ENCODE measurements around the gene FLNB.
"Not testable (repeated sequence)": the region's sequence is repeated elsewhere in the genome, so short reads cannot be mapped to it uniquely, and the experiment has no call there.

The FLNB gene

DNA sequence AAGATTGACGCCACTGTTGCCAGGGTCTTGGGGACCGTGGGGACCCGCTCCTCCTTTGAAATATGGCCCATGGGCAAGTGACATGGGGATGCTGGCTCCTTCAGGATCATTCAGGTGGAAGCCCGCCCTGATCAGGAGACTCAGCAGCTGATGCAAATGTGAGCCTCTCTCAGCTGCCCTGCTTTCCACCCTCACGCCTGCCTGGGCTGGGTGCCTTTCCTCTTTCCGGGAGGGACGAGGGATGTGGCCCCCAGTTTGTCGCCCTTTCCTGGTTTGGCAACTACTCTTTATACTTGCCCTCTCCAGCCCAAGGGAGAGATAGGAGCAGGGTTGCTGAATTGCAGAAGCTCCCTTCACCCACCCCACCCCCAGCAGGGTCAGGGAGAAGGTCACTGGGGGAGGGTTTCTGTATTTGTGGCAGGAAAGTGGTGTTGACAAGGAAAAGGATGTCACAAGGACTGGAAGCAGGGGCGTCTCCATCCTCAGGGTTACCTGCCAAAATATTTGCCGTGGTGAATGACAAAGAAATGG lies 180.8 kb downstream of the FLNB start:
- in situ Hi-C loops (cut with MboI; ENCODE audit: low sequenced_read_pairs), result loop anchor here (10.0 to 25.0 kb wide), 2 partner anchors 226 to 348 kb away; partner anchors contain the start of gene ACOX2

DNA sequence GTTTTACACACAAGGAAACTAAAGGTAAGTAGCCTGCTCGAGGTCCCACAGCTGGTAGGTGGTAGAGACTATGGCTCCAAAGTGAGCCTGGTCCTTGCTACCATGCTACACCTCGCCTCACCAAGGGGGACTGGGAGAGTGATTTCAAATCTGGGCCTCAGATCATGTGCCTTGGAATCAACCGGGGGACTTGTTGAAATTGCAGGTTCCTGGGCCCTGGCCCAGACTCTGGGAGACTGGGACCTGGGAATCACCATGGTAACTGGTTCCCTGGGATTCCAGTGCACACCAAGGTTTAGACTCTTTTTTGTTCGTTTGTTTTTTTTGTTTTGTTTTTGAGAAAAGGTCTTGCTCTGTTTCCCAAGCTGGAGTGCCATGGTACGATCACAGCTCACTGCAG lies 181.5 kb downstream of the FLNB start:
- H3K4me1 ChIP-seq, result no peaks in the 10 kb centered on the region
- H3K36me3 ChIP-seq (replicated peaks), result no peaks in the 10 kb centered on the region
- no peak overlapping the region for H3K4me3 ChIP-seq
- H3K27me3 ChIP-seq (ENCODE audit: low read depth), result no peaks in the 10 kb centered on the region
- in situ Hi-C loops (cut with MboI; ENCODE audit: low sequenced_read_pairs), result loop anchor here (10.0 to 25.0 kb wide), 2 partner anchors 225 to 348 kb away; partner anchors contain the start of gene ACOX2
- DNase-seq (ENCODE audit: low spot score in 2 of 2), result no peak
- no peaks in the 10 kb centered on the region for H3K9me3 ChIP-seq

More for the DNA sequence above, 180.8 kb downstream of the FLNB start:
- H3K27me3 ChIP-seq (ENCODE audit: low read depth), result no peaks in the 10 kb centered on the region
- no peak overlapping the region for H3K4me3 ChIP-seq
- DNase-seq (ENCODE audit: low spot score in 2 of 2), result no peak
- H3K9me3 ChIP-seq, result no peaks in the 10 kb centered on the region
- H3K36me3 ChIP-seq (replicated peaks), result no peaks in the 10 kb centered on the region
- no peaks in the 10 kb centered on the region for H3K4me1 ChIP-seq

DNA sequence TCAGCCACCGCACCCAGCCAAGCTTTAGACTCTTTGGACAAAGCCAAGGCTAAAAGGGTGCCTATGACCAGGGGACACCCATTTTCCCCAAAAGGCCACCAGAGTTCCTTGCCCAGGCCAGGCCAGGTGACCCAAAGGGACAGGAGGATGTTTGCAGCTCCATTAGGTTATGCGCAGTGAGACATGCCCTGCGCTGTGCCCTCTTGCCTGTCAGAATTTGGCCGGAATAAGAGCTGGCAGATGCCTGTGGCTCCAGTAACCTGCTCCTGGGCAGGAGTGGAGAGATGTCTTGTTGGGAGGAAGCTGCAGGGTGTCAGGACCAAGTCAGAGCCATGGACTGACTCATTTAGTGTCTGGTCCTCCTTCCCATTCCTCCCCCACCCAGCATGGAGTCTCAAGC lies 182.1 kb downstream of the FLNB start:
- H3K4me3 ChIP-seq, result no peak overlapping the region
- H3K36me3 ChIP-seq (replicated peaks), result no peaks in the 10 kb centered on the region
- no peak for DNase-seq (ENCODE audit: low spot score in 2 of 2)
- H3K9me3 ChIP-seq, result no peaks in the 10 kb centered on the region
- in situ Hi-C loops (cut with MboI; ENCODE audit: low sequenced_read_pairs), result loop anchor here (25.0 kb wide), 1 partner anchor 347 kb away; the partner anchor contains the start of gene ACOX2
- H3K27me3 ChIP-seq (ENCODE audit: low read depth), result no peaks in the 10 kb centered on the region
- no peaks in the 10 kb centered on the region for H3K4me1 ChIP-seq

DNA sequence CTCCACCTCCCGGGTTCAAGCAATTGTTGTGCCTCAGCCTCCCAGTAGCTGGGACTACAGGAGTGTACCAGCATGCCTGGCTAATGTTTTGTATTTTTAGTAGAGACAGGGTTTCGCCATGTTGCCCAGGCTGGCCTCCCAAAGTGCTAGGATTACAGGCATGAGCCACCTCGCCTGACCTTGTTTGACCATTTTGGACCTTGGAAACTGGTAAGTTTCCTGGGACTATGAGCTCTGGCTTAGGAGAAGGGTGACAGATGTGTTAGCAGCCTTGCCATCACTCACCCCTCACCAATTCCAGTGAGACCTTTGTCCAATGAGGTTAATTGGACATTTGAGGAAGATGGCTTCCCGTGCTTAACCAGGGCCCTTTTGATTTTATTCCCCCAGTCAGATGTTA lies 182.7 kb downstream of the FLNB start:
- no peaks in the 10 kb centered on the region for H3K9me3 ChIP-seq
- H3K4me3 ChIP-seq, result no peak overlapping the region
- no peaks in the 10 kb centered on the region for H3K27me3 ChIP-seq (ENCODE audit: low read depth)
- H3K4me1 ChIP-seq, result no peaks in the 10 kb centered on the region
- DNase-seq (ENCODE audit: low spot score in 2 of 2), result no peak
- H3K36me3 ChIP-seq (replicated peaks), result no peaks in the 10 kb centered on the region
- in situ Hi-C loops (cut with MboI; ENCODE audit: low sequenced_read_pairs), result loop anchor here (25.0 kb wide), 1 partner anchor 346 kb away; the partner anchor contains the start of gene ACOX2

DNA sequence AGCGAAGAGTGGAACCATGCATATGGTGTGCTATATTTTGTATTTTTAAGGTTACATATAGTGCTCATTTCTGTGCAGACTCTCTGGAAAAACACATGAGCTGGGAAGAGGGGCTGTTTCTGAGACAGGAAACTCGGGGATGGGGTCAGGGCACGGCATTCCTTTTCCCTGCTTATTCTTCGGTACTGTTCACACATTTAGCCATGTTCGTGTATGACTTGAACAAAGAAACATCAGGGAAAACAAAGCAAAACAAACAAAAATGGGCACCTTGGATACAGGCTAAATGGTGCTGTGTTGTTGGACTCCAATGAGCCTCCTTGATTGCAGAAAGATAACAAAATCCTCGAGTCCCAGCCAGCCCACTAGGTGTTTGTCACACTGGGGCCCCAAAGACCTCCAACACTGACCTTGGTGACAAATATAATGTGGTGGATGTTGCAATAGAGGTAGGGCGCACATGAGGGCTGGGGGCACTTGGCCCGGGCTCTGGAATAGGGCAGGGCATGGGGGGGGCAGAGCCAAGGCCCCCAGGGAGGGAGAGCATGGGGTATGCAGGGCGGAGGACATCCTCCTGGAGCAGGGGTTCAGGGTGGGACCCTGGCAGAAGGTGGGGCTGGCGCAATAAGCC lies 183.3 kb downstream of the FLNB start:
- no peaks in the 10 kb centered on the region for H3K36me3 ChIP-seq (replicated peaks)
- no peaks in the 10 kb centered on the region for H3K4me1 ChIP-seq
- H3K27me3 ChIP-seq (ENCODE audit: low read depth), result no peaks in the 10 kb centered on the region
- DNase-seq (ENCODE audit: low spot score in 2 of 2), result no peak
- no peaks in the 10 kb centered on the region for H3K9me3 ChIP-seq
- in situ Hi-C loops (cut with MboI; ENCODE audit: low sequenced_read_pairs), result loop anchor here (25.0 kb wide), 1 partner anchor 346 kb away; the partner anchor contains the start of gene ACOX2
- H3K4me3 ChIP-seq, result no peak overlapping the region

DNA sequence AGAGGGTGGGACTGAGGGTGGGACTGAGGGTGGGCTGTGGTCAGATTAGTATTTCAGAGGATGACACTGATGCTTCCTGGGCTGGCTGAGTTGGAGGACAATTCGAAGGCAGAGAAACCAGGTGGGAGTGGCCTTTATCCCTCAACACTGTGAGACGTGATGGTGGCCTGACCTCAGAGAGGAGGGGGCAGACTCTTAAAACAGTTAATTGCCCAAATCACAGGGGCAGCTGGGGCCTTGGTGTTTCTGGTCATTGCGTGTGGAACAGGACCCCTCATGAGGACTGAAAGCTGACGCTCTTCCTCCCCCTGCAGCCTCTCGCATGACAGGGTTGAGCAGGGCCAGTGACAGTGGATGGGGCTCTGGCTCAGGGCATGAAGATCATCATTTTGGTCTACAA lies 183.8 kb downstream of the FLNB start:
- no peaks in the 10 kb centered on the region for H3K27me3 ChIP-seq (ENCODE audit: low read depth)
- no peaks in the 10 kb centered on the region for H3K9me3 ChIP-seq
- DNase-seq (ENCODE audit: low spot score in 2 of 2), result no peak
- no peak overlapping the region for H3K4me3 ChIP-seq
- H3K4me1 ChIP-seq, result no peaks in the 10 kb centered on the region
- H3K36me3 ChIP-seq (replicated peaks), result no peaks in the 10 kb centered on the region
- in situ Hi-C loops (cut with MboI; ENCODE audit: low sequenced_read_pairs), result loop anchor here (25.0 kb wide), 1 partner anchor 345 kb away; the partner anchor contains the start of gene ACOX2

DNA sequence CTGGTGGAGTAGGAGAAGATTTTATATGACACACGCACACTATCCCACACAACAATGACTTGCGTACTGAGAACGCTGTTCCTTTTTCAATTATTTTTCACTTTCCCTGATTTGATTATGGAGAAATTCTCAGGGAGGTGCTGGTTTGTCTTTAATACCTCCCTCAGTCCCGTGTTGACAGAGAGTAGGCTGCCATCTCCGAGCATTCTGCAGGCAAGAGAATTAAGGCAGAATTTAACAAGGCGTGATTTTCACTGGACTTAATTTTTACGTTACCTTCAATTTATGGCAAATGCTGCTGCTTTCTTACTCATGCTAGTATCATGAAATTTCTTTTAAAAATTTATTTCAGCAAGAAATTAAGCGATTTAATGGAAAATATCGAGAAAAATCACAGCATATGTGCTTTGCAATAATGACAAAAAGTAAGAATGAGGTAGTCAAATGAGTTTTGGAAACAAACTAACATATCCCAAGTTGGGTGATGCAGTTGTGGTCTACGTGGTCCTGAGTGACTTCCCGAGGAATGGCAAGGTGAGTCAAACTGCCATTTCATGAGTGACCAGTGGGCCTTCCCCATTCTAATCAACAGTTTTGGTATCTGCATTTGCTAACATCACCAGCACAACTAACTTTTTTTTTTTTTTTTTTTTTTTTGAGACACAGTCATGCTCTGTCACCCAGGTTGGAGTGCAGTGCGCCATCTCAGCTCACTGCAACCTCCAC lies 185.6 kb downstream of the FLNB start:
- no peaks in the 10 kb centered on the region for H3K4me1 ChIP-seq
- H3K4me3 ChIP-seq, result no peak overlapping the region
- DNase-seq (ENCODE audit: low spot score in 2 of 2), result no peak
- no peaks in the 10 kb centered on the region for H3K9me3 ChIP-seq
- no peaks in the 10 kb centered on the region for H3K36me3 ChIP-seq (replicated peaks)
- in situ Hi-C loops (cut with MboI; ENCODE audit: low sequenced_read_pairs), result loop anchor here (25.0 kb wide), 1 partner anchor 343 kb away; the partner anchor contains the start of gene ACOX2
- no peaks in the 10 kb centered on the region for H3K27me3 ChIP-seq (ENCODE audit: low read depth)

DNA sequence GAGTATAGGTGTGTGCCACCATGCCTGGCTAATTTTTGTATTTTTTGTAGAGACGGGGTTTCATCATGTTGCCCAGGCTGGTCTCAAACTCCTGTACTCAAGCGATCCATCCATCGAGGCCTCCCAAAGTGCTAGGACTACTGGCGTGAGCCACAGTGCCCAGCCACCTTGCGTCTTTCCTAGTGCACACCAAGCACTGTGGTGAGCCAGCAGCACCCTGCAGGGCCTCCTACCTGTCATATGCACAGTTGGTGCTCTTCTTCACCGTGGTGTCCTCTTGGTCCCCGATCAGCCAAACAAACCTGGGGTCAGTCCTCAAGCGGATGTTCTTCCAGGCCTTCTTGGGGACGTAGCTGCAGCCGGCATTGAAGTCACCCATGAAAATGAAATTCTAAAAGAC lies 189.4 kb downstream of the FLNB start:
- no peaks in the 10 kb centered on the region for H3K27me3 ChIP-seq (ENCODE audit: low read depth)
- no peak overlapping the region for H3K4me3 ChIP-seq
- H3K9me3 ChIP-seq, result no peaks in the 10 kb centered on the region
- no peaks in the 10 kb centered on the region for H3K36me3 ChIP-seq (replicated peaks)
- H3K4me1 ChIP-seq, result no peaks in the 10 kb centered on the region
- no peak for DNase-seq (ENCODE audit: low spot score in 2 of 2)
- in situ Hi-C loops (cut with MboI; ENCODE audit: low sequenced_read_pairs), result loop anchor here (25.0 kb wide), 1 partner anchor 340 kb away; the partner anchor contains the start of gene ACOX2

DNA sequence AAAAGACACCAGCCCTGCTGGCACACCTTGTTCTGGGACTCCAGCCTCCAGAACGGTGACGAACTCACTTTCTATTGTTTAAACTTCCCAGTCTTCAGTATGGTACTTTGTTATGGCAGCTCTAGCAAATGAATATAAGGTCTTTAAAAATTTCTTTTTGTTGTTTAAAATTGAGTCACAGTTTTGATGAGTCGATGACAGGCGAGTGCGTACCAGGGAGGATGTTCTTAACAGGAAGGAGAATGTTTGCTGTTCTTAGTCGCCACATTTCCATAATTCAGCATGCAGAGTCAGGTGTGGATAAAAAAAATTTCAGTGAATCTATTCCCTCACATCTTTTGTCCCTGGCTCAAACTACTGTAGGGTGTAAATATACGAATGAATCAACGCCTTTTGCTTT lies 190.1 kb downstream of the FLNB start:
- H3K9me3 ChIP-seq, result no peaks in the 10 kb centered on the region
- H3K4me1 ChIP-seq, result no peaks in the 10 kb centered on the region
- in situ Hi-C loops (cut with MboI; ENCODE audit: low sequenced_read_pairs), result loop anchor here (25.0 kb wide), 1 partner anchor 339 kb away; the partner anchor contains the start of gene ACOX2
- no peak overlapping the region for H3K4me3 ChIP-seq
- no peak for DNase-seq (ENCODE audit: low spot score in 2 of 2)
- no peaks in the 10 kb centered on the region for H3K36me3 ChIP-seq (replicated peaks)
- no peaks in the 10 kb centered on the region for H3K27me3 ChIP-seq (ENCODE audit: low read depth)

DNA sequence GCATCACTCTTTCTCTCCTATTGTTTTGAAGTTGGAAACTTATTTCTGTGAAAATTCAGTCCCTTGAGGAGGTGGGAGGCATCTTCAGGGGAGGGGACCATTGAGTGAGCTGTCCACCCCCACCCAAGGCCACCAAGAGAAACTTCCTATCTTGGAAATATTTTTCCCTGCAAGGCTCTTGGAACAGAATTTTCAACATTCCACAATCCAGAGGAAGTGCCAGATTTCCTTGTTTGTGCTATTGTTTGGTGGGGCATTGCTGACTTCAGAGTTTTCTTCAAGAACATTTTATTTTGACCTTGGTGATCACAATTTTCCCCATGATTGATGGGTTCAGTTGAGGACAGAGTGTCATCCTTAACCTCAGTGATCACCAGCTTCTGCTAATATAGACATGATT lies 190.6 kb downstream of the FLNB start:
- H3K9me3 ChIP-seq, result no peaks in the 10 kb centered on the region
- in situ Hi-C loops (cut with MboI; ENCODE audit: low sequenced_read_pairs), result loop anchor here (25.0 kb wide), 1 partner anchor 338 kb away; the partner anchor contains the start of gene ACOX2
- H3K4me3 ChIP-seq, result no peak overlapping the region
- no peaks in the 10 kb centered on the region for H3K36me3 ChIP-seq (replicated peaks)
- no peak for DNase-seq (ENCODE audit: low spot score in 2 of 2)
- no peaks in the 10 kb centered on the region for H3K27me3 ChIP-seq (ENCODE audit: low read depth)
- H3K4me1 ChIP-seq, result no peaks in the 10 kb centered on the region

DNA sequence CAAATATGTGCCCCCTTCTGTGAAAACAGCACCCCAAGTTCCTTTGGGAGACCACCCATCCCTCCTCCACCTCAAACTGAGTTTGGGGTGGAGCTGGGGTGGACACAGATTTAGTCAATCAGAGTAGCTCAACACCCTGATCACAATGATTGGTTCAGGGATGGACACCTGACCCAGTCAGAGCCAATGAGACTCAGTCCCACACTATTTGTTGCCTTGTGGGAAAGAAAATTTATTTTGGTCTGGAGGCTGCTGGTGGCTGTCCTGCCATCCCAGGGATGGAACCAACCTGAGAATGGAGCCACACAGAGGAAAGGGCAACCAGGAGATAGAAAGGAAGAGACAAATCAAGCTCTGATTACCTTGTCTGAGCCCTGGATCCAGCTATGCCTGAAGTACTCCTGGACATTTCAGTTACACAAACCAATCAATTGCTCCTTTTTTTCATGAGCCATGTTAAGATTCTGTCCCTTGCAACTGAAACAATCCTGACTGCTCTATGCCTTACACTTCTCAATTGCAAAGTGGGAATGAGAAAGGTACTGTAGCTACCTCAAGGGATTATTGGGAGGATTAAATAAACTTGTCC lies 192.0 kb downstream of the FLNB start:
- H3K27me3 ChIP-seq (ENCODE audit: low read depth), result no peaks in the 10 kb centered on the region; the same call in 1 of the 2 replicates
- DNase-seq (ENCODE audit: low spot score in 2 of 2), result no peak
- H3K9me3 ChIP-seq, result no peaks in the 10 kb centered on the region
- H3K4me3 ChIP-seq, result no peak overlapping the region
- no peaks in the 10 kb centered on the region for H3K36me3 ChIP-seq (replicated peaks)
- in situ Hi-C loops (cut with MboI; ENCODE audit: low sequenced_read_pairs), result no loop called here
- no peaks in the 10 kb centered on the region for H3K4me1 ChIP-seq

DNA sequence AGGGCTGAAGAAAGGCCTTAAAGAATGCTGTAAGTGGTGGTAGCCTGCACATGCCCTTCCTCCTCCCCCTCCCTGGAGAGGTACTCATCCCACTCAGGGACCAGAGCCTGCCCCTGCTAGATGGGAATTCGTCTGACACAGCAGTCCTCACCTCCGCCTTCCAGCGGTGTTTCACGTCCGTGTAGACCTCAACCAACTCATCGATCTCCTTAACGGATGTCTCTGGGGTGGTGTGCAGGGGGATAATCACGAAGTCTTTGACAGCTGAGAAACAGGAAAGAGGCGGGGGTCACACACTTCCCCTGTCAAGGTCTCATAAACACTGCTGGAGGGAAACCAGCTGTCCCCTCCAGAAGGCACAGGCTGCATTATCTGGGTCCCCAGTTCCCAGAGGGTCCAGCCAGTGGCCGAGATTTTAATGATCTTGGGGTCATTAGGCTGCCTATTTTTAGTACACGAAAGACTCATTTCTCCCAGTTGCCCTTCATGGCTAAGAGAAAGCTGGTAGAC lies 192.7 kb downstream of the FLNB start:
- H3K36me3 ChIP-seq (replicated peaks), result no peaks in the 10 kb centered on the region
- no peaks in the 10 kb centered on the region for H3K4me1 ChIP-seq
- DNase-seq (ENCODE audit: low spot score in 2 of 2), result no peak
- in situ Hi-C loops (cut with MboI; ENCODE audit: low sequenced_read_pairs), result no loop called here
- H3K27me3 ChIP-seq (ENCODE audit: low read depth), result no peaks in the 10 kb centered on the region; the same call in 1 of the 2 replicates
- H3K9me3 ChIP-seq, result no peaks in the 10 kb centered on the region
- H3K4me3 ChIP-seq, result no peak overlapping the region

DNA sequence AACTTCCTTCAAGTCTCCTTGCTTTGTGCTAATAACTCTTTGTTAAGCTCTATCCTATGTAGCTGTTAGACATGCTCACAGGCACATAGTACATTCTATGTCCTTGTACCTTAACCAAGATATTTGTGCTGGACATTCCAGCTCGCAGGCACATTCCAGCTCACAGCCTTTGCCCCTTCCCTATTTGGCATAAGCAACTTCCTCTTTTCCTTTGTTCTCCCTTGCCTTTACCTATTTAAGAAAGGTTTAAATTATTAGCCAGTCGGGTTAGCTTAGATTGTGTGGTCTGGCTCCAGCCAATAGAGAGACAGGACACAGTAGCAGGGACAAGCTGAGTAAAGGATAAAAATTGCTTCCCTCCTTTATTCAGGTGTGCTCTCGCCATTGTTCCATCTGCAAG lies 193.2 kb downstream of the FLNB start:
- DNase-seq (ENCODE audit: low spot score in 2 of 2); H3K9me3 ChIP-seq; H3K4me1 ChIP-seq; H3K4me3 ChIP-seq; H3K27me3 ChIP-seq (ENCODE audit: low read depth); H3K36me3 ChIP-seq (replicated peaks); in situ Hi-C loops (cut with MboI; ENCODE audit: low sequenced_read_pairs): not testable (repeated sequence)
